IPS-NIHi7 (cell line): ENCODE measurements around the gene BBS7.

Source experiments
- DNase-seq: peaks from one replicate; pipeline ENCODE4 v3.0.0; 2012; ENCODE audit warnings: mixed read lengths; ENCODE audit errors: extremely low spot score

BBS7 gene, protein sequence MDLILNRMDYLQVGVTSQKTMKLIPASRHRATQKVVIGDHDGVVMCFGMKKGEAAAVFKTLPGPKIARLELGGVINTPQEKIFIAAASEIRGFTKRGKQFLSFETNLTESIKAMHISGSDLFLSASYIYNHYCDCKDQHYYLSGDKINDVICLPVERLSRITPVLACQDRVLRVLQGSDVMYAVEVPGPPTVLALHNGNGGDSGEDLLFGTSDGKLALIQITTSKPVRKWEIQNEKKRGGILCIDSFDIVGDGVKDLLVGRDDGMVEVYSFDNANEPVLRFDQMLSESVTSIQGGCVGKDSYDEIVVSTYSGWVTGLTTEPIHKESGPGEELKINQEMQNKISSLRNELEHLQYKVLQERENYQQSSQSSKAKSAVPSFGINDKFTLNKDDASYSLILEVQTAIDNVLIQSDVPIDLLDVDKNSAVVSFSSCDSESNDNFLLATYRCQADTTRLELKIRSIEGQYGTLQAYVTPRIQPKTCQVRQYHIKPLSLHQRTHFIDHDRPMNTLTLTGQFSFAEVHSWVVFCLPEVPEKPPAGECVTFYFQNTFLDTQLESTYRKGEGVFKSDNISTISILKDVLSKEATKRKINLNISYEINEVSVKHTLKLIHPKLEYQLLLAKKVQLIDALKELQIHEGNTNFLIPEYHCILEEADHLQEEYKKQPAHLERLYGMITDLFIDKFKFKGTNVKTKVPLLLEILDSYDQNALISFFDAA

DNA sequence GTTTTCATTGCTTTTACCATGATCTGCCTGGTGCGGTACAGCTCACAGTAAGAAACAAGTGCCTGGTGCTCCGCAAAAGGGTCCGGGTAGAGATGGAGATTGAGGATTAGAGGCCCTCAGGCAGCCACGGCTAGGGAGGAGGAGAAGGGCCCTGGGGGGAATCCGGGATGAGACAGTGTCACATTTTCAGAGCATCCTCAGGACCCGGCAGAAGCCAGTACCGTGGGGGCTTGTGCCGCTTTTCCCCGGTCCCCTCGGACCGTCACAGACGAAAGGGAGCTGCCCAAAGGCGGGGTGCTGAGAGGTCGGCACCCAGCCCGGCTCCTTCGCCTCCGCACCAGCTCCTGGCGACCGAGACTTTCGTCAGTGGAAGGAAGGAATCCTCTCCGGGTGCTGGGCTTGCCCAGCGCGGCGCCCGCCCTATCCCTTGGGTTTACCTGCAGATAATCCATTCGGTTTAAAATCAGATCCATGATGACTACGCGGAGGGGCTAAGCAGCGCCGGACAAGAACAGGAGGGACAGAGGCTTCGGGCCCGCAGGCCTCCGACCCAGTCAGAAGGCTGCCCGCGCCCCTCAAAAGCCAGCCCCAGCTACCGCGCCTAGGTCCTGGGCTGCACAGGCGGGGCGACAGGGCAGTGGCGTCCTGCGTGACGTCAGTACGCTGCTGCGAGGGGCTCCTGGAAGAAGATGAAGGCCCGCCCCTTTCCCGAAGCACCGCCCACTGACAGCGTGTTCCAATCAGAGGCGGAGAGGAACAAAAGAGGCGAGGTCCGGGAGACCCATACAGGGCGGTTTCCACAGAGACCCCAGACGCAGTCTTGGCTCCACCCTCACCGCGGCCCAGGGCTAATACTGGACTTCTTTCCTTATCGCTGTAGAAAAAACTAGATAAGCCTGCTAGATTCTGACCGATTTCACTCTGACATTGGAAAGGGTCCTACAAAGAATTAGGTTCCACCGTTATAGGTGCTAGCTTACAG, at the start of gene BBS7:
Gene BBS7 (minus strand): TSS at position 634 of the 982 bp plus-strand sequence. CDS start 161 bp downstream, at position 473.
- DNase-seq, result peak; percentile 98

DNA sequence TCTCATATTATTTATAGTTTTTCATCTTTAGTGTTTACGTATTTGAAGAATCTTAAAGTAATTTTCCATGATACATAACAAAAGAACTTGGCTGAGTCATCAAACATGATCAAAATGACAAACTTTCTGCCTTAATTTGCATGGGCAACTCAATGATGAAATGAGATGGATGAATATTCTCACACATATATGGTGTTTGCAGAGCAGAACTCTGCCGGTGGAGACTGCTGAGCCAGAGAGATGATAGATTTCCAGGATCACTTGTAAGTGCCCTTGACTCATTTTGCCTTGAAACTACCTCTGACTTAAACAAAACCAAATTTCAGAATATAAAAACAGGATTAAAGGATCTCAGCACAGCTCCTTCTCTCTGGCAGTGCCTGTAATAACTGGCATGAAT, 43.4 kb upstream of the BBS7 start:
- no peak for DNase-seq

DNA sequence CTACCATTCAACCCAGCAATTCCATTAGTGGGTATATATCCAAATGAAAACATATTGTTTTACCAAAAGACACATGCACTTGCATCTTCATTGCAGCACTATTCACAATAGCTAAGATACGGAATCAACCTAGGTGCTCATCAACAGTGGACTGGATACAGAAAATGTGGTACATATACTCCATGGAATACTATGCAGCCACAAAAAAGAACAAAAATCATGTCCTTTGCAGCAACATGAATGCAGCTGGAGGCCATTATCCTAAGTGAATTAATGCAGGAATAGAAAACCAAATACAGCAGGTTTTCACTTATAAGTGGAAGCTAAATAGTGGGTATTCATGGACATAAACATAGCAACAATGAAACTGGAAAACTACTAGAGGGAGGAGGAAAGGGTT, 38.1 kb upstream of the BBS7 start:
- DNase-seq, result no peak

DNA sequence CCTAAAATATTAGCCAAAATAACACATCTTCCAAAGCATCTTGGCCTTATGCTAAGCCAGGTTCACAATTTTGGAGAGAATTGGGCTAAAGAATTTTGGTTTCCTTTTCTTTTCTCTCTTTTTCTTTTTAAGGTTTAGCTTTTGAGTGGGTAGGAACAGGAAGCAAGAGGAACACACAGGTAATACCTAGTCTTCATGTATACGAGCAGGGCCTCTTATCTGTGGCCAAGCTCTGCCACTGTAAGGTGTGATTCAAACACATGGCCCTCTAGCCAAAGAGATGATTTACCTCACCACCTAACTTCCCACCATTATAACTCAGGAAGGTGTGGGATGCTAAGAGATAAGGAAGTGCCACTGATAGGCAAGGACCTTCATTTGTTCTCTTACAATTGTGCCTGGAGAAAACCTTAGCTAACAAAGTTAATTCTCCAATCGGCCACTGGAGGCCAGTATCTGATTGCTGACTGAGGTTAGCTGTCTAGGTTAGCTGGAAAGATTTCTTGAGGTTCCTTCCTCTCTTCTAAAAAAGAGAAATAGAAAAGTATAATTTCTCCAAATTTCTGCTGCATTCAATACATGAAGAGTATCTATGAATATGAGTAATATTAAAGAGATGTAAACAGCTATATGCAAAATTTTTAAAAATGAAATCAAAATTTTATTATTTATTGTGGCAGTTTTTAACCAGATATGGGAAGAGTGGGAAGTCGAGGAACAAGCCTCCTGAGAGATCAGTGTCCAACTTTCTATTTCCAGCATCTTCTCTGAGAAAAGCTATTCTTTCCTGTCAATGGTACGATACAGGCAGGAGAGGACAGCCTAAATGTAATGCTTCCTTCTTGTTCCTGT, 30.1 kb upstream of the BBS7 start:
- peak; percentile 71 for DNase-seq

DNA sequence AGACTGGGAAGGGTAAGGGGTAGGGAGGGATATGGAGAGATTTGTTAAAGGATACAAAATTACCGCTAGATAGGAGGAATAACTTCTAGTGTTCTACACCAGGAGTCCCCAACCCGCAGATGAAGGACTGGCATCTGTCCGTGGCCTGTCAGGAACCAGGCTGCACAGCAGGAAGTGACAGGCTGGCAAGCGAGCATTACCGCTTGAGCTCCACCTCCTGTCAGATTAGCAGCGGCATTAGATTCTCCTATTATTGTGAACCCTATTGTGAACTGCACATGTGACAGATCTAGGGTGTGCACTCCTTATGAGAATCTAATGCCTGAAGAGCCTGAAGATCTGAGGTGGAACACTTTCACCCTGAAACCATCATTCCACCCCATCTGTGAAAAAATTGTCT, 27.9 kb upstream of the BBS7 start:
- DNase-seq, result no peak

DNA sequence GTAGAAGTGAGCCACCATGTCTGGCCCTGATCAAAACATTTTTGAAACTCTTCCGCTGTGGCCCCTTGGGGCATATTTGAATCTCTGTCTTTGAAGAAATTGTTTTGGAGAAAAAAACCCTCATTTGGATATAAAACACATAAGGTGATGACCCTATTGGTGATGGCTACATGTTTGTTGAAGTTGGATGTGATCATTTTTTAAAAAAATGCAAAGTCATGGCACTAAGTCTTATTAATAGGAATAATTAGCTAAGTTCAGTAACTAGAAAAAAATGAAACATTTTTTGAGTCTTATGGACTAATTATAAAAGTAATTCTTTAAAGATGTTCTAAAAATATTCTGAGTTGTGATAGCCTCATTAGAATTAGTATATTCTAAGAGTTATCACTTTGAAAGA, 17.9 kb upstream of the BBS7 start:
- no peak for DNase-seq

DNA sequence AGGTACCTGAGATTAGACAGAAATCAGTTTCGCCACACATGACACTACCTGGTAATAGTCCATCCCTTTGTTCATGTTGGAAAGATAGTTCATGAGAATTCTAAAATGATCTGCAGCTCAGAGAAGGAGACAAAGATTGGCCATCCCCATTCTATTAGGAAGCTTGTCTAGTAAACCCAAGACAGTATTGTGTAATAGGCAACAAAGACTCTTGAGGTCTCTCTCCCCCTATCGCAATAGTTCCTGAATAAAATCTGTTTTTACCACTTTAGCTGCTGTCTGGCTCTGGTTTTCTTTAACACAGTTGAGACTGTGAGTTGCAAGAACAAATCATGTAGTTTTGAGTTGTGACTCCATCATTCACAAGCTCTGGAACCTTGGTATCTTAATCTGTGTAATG, 14.8 kb upstream of the BBS7 start:
- DNase-seq, result no peak

DNA sequence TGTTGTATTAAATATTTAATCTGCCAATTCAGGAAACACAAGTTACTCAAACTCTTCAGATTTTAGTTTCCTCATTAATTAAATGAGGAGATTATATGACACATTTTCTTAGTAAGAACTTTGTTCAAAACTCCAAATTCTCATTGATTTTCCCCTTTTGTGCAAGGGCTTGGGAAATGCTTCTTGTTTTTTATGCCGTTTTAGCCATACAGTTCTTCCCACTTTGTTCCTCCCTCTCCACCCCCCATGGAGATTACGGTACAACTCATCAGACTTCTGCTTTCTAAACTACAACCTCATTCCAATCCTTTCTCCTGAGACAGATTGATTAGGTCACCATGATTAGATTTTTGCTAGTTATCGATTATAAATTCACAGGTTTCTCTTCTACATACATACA, 10.9 kb upstream of the BBS7 start:
- DNase-seq, result no peak

DNA sequence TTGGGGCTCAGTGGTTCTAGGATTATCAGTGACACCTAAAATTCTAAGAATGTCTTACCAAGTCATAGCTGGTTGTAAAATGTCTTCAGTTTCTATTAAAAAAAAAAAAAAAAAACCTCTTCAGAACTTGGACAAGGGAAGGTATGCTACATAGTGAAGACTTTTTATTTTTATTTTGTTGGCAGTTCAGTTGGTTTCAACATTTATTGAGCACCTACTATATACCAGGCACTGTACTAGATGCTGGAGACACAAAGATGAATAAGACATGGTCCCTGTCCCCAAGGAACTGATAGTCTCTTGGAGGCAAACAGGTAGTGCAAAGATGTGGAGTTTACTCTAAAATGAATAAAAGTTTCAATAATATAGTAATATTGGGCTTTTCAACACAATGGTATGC, 8.9 kb upstream of the BBS7 start:
- no peak for DNase-seq

DNA sequence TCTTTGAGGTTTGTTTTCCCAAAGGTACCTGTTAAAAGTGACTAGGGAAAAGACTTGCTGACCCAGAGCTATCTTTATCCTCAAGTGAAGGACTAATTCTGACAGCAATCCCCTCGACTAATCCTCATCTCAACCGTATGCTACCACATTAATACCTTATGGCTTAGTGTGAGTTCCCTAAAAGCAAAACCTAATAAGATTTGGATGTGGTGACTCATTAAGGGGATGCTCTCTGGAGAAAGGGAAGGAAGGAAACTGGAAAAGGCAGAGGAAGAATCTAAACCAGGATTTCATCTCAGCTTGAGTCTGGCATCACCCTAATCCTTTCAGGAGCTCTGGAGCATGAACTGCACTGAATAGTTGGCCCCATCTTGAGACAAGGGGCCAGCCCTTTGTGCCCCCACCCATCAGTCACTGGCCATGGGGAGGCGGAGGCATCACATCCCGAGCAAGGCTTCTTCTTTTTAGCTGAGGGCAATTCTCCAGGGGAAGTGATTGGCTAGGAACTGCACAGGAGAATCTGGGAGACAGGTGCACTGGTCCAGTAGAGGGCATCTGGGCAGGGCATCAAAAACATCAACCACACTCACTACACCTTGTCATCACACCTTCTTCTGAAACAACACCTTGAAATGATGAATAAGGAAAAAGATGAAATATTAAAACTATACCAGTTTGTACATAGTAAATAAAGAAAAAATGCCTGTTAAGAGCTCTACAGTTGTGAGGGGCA, 6.9 kb upstream of the BBS7 start:
- DNase-seq, result no peak

DNA sequence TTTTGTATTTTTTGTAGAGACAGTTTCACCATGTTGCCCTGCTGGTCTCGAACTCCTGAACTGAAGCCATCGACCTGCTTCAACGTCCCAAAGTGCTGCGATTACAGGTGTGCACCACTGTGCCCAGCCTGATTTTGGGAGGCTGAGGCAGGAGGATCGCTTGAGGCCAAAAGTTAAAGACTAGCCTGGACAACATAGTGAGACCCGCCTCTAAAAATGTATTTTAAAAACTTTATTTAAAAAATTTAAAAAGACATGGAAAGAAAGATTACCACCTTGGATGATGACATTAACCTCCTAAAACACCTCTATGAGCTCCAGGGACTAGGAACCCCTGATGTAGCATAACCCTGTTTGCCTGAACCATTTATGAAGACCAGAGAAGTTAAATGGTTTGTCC, 5.8 kb upstream of the BBS7 start:
- DNase-seq, result no peak

DNA sequence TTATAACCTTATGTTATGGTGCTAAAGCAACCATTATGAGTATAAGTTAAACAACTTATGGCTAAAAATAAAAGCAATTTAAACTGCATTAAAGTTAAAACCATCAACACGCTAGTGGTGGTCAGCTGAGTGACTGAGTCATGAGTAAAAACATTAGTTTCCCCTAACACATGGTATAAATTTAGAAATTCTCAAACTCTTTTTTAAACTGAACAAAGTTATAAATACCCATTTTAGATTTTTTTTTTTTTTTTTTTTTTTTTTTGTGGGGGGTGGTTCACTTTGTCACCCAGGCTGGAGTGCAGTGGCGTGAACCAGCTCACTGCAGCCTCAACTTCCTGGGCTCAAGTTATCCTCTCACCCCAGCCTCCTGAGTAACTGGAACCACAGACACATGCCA, 5.4 kb upstream of the BBS7 start:
- DNase-seq, result no peak

DNA sequence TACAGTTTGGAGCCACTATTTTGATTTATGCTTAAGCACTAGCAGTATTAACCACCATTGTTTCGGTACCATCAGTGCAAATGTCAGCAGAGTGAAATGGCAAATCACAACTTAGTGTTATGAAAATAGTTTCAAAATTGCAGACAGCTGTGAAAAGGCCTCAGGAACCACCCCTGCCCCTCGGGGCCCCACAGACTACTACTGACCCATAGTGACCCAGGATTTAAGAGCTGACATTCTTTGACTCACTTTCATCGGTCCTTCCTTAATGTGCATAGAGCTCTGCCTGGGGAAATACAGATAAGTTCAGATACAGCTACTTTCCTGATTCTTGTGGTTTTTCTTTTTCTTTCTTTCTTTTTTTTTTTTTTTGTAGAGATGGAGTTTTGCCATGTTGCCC, 3.3 kb upstream of the BBS7 start:
- DNase-seq, result no peak

DNA sequence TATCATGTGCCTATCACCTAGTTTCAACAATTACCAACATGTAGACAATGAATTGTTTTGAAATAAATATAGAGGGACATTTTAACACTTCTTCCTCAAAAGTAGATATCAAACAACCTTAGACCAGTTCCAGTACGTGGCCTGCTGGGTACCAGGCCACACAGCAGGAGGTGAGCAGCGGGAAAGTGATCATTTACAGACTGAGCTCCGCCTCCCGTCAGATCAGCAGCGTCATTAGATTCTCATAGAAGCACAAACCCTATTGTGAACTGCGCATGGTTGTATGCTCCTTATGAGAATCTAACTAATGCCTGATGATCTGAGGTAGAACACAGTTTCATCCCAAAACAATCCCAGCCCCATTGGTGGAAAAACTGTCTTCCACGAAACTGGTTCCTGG, 6.5 kb downstream of the BBS7 start:
- DNase-seq, result no peak

DNA sequence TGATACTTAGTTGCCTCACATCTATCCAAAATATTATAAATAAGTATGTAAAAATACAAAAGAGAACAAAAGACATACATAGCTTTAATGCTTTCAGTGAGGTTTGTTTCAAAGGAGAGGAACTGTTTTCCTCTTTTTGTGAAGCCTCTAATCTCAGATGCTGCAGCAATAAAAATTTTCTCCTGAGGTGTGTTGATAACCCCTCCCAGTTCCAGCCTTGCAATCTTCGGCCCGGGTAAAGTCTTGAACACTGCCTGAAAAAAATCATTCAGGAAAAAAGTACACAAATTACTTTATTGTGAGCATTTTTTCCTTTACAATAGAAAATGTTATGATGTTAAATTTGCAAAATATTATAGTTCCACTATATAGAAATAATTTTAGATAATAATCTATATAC, 8.8 kb downstream of the BBS7 start:
- DNase-seq, result no peak

DNA sequence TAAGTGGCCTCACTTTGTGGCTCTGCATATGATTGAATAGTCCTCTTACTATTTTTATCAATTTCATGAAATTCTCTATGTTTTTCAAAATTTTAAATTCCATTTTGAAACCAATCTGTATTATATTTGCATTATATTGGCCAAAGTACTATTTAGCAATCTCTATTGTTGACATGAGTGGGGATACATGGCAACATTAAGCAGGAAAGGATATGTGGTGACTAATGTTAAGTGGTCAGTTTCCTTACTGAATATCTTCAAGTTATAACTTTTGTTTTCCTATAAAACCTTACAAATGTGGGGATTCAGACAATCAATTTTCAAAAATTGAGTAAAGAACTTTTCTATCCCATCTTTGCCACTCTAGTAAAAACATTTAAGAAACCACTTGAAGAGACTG, 10.2 kb downstream of the BBS7 start:
- DNase-seq, result no peak

DNA sequence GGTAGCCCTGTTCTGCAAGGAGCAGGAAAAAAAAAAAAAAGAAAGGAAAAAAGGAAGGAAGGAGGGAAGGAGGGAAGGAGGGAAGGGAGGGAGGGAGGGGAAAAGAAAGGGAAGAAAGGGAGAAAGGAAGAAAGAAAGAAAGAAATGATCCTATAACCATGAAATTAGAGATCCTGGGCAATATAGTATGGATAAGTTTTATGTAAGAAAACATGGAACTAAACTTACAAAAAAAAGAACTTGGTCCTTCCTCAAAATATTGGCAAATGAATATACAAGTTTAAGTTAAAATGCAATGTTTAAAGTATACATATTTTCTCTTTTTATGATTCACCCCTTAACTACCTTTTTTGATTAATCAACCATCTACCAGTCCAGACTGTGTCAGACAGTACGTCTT, 18.9 kb downstream of the BBS7 start:
- DNase-seq, result no peak

DNA sequence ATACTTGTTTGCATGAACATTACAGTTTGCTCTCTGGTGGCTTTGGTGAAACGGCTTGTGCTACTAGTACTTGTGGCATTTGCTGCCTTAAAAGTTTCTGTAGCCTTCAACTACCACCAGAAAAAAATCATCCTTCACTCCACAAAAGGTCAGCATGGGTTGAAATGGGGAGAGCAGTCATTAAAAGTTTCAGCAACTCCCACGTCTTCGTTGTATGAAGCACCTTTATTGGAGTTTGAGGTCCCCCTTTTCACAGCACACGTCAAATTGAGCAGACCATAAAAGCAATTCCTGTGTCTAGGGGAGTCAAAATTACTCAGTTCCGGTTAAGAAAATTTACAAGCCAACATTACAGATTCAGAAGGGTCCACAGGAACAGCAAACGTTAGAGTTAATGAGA, 23.6 kb downstream of the BBS7 start:
- DNase-seq, result no peak

DNA sequence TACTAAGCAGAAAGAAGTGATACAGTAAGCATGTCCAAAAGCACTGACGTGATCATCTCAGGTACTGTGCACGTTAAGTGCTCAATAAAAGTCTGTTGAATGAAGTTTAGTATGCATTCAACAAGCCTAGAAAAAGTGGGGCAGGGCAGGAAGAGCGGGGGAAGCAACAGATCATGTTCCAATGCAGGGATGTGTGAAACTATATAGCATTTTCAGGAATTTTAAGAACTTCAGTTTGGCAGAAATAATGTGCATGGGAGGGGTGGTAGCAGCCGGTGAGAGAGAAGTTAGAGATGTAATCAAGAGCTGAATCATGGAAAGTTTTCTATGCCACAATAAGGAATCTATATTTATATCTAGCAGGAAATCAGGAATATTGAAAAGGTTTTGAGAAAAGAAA, 27.4 kb downstream of the BBS7 start:
- no peak for DNase-seq

DNA sequence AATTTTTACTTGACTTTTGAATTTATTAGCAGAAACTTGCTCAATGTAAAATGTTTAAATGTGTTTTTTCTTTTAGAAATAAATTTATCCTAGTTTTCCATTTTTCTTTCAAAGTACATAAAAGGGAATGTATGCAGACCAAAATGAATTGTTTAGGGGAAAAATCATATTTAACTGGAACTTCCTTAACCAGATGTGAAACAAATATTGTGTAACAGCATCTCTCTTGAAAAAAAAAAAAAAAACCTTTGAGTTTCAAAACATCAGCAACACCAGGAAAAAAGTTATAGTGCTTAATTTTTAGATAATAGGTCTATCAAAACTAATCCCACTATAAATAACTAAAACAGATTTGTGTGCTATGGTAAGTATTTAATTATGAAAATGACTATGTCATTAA, 32.1 kb downstream of the BBS7 start:
- no peak for DNase-seq

DNA sequence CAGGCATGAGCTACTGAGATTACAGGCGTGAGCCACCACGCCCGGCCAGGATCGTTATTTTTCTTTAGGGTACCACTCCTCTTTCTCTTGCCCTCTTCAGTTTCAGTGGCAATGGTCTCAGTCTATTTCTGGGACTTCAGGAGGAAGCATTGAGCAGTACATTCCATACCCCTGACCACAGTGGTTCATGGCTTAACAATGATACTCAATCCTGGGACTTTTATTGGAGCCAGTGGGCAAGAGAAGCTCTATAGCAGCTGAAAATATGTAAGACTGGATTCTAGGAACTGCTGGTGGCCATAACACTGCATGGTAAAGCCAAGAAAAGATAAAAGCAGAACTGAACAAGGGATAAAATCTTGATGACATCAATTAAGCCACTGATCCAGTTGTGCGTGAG, 40.8 kb downstream of the BBS7 start:
- no peak for DNase-seq
